K562 (cell line): ENCODE measurements around the gene MAML3. TPM values are rescaled to one million over a fixed set of nuclear protein-coding genes. Genes with fewer than 3 reads are reported as not detected.

Experiments
- ATAC-seq: fragments of 200-7000 bp; cut with Tn5 transposase; 3 replicates; pipeline ENCODE4 v1.9.1; 2020; ENCODE audit warnings: moderate library complexity
- BruUV-seq: library from RNA; stranded (reverse); fragments of 400-500 nt; replicated peaks from 2 replicates; lab custom pipeline; 2021; lab: Mats Ljungman, UMichigan
- CTCF ChIA-PET: fragments of 300-600 bp; formaldehyde crosslinking; extraction: SDS; loops from one replicate; lab custom pipeline; 2021; ENCODE audit warnings: low intra/inter-chr PET ratio; lab: Yijun Ruan, JAX
- POLR2A ChIA-PET: fragments of 300-600, 350-650 bp; sonication (Branson Sonifier 250); formaldehyde crosslinking; extraction: SDS; loops from one replicate; lab custom pipeline; 2021; ENCODE audit warnings: antibody characterized with exemption, inconsistent platforms; lab: Yijun Ruan, JAX
- DNase-seq, 4 experiments: peaks; one replicate each; pipeline versions ENCODE4 v3.0.0 to v3.0.0-alpha.2; 2011 to 2018; ENCODE audit warnings: low spot score in 3 of 4, mixed read lengths in 3 of 4; ENCODE audit errors: extremely low read depth in 1 of 4
- FAIRE-seq: peaks from 2 replicates; lab custom pipeline; 2011; peaks lifted over from hg19 to GRCh38; lab: Jason Lieb, UNC
- H2AFZ ChIP-seq: 2 replicates; pipeline ENCODE4 v1.6.0; 2011; ENCODE audit warnings: low read depth, low read length, control low read depth, inconsistent platforms
- H3K27ac ChIP-seq: fragments of 200-600 bp; 3 replicates; pipeline ENCODE4 v1.8.0; 2011; ENCODE audit warnings: low read depth, mild to moderate bottlenecking, control low read depth, inconsistent platforms, low read length, moderate library complexity, mixed read lengths; ENCODE audit errors: extremely low read depth
- H3K27me3 ChIP-seq, 2 experiments: fragments of 300-600 bp in 1 of 2; 2 replicates in 1 of 2; 3 replicates in 1 of 2; pipeline versions ENCODE4 v1.6.0 to v1.8.0; 2011; ENCODE audit warnings: inconsistent platforms in 2 of 2, low read length in 2 of 2, mild to moderate bottlenecking in 1 of 2, mixed read lengths in 1 of 2, moderate library complexity in 1 of 2; ENCODE audit not compliant: control insufficient read depth in 2 of 2, insufficient read depth in 2 of 2
- H3K36me3 ChIP-seq: fragments of 300-600 bp; 3 replicates; pipeline ENCODE4 v1.8.0; 2011; ENCODE audit warnings: mild to moderate bottlenecking, low read length, inconsistent platforms; ENCODE audit not compliant: control insufficient read depth, insufficient read depth
- H3K4me1 ChIP-seq, 2 experiments: fragments of 200-600 bp in 1 of 2; replicated peaks in 1 of 2; 2 replicates in 1 of 2; 3 replicates in 1 of 2; pipeline versions ENCODE4 v1.5.1 to v1.8.0; 2011; ENCODE audit warnings: inconsistent platforms in 2 of 2, low read length in 2 of 2, mild to moderate bottlenecking in 1 of 2, mixed read lengths in 1 of 2, moderate library complexity in 1 of 2; ENCODE audit not compliant: control insufficient read depth in 2 of 2, insufficient read depth in 2 of 2
- H3K4me2 ChIP-seq: 2 replicates; pipeline ENCODE4 v1.6.1; 2011; ENCODE audit warnings: low read length, control low read depth, inconsistent platforms, mixed read lengths; ENCODE audit not compliant: insufficient read depth
- H3K4me3 ChIP-seq: fragments of 200-600 bp; sonication (generic), shearing (Covaris generic); 2 replicates; pipeline ENCODE4 v1.5.1; 2016; ENCODE audit warnings: control low read depth, inconsistent platforms
- H3K79me2 ChIP-seq: fragments of 200-600 bp; 3 replicates; pipeline ENCODE4 v1.8.0; 2011; ENCODE audit warnings: low read length, inconsistent platforms; ENCODE audit not compliant: control insufficient read depth, insufficient read depth
- H3K9ac ChIP-seq, 2 experiments: 2 replicates each; pipeline versions ENCODE4 v1.6.0 to v1.6.1; 2011; ENCODE audit warnings: low read depth in 2 of 2, low read length in 2 of 2, control low read depth in 1 of 2, inconsistent platforms in 1 of 2, mild to moderate bottlenecking in 1 of 2, mixed read lengths in 1 of 2; ENCODE audit not compliant: insufficient read depth in 1 of 2
- H3K9me1 ChIP-seq: one replicate; pipeline ENCODE4 v1.6.0; 2011; ENCODE audit warnings: inconsistent platforms, mild to moderate bottlenecking, low read length, moderate library complexity; ENCODE audit not compliant: control insufficient read depth, insufficient read depth
- H3K9me3 ChIP-seq: replicated peaks from 2 replicates; pipeline ENCODE4 v1.5.1; 2011; ENCODE audit warnings: low read depth, low read length, inconsistent platforms; ENCODE audit not compliant: control insufficient read depth, insufficient read depth
- H4K20me1 ChIP-seq: replicated peaks from 2 replicates; pipeline ENCODE4 v1.6.1; 2011; ENCODE audit warnings: low read length, inconsistent platforms, mixed read lengths; ENCODE audit not compliant: control insufficient read depth, insufficient read depth
- BCOR ChIP-seq: fragments of 450-650 bp; IDR thresholded peaks from 2 replicates; pipeline ENCODE4 v1.6.1; 2016
- HDAC1 ChIP-seq, 2 experiments: fragments of 450-650 bp; IDR thresholded peaks; 2 replicates each; pipeline ENCODE4 v1.6.1; 2016 to 2017; ENCODE audit warnings: inconsistent platforms in 1 of 2, mild to moderate bottlenecking in 1 of 2, moderate library complexity in 1 of 2
- ILK ChIP-seq: fragments of 450-650 bp; IDR thresholded peaks from 2 replicates; pipeline ENCODE4 v1.6.1; 2016; ENCODE audit warnings: missing genetic modification characterization, low read depth, mild to moderate bottlenecking, missing compliant biosample characterization, moderate library complexity, borderline replicate concordance
- PURB ChIP-seq: sonication (generic); formaldehyde crosslinking; IDR thresholded peaks from 2 replicates; pipeline ENCODE4 v1.9.0; 2021; ENCODE audit warnings: low read depth, mild to moderate bottlenecking, missing genetic modification reagents
- TARDBP ChIP-seq: fragments of 450-650 bp; IDR thresholded peaks from 2 replicates; pipeline ENCODE4 v1.6.1; 2016
- TRIM25 ChIP-seq: fragments of 450-650 bp; IDR thresholded peaks from 2 replicates; pipeline ENCODE4 v1.7.0; 2016; ENCODE audit warnings: borderline replicate concordance
- ZNF766 ChIP-seq: fragments of 200-800 bp; sonication (Bioruptor generic); conservative IDR thresholded peaks from 2 replicates; pipeline ENCODE4 v1.6.1; 2016; ENCODE audit warnings: missing genetic modification characterization, missing compliant biosample characterization
- WGBS: fragments of 100-300 bp; shearing (Covaris generic); methylation state at CpG from one replicate; pipeline ENCODE4 v1.1.6; 2016; ENCODE audit warnings: low coverage, mixed read lengths; ENCODE audit not compliant: insufficient coverage; ENCODE audit errors: missing lambda C conversion rate; 5-methylcytosine and 5-hydroxymethylcytosine counted together
- in situ Hi-C: fragments of 300-500 bp; cut with MboI; formaldehyde crosslinking; loops from 4 replicates; pipeline ENCODE4 v1.15.0; 2018; ENCODE audit warnings: inconsistent platforms, mixed read lengths
- intact Hi-C: fragments of 100-400 bp; cut with micrococcal nuclease; formaldehyde crosslinking; loops from 2 replicates; pipeline ENCODE4 v1.14.2; 2022
- polyA plus RNA-seq, 8 experiments: library from polyadenylated mRNA; depleted of rRNA in 4 of 8; stranded (reverse) in 5 of 8; unstranded in 3 of 8; fragments of >200 nt; fragmentation: Nextera tagmentation in 2 of 8; fragmentation: Illumina TruSeq in 1 of 8; extraction: Ambion mirVana in 2 of 8; extraction: Trizol in 1 of 8; gene quantifications; 2 replicates each; pipeline versions ENCODE4 v1.2.1 to v1.2.3, GENCODE V29; 2011 to 2014; ENCODE audit warnings: inconsistent platforms in 1 of 8, missing spikeins in 1 of 8
- total RNA-seq, 7 experiments: library from RNA; depleted of rRNA in 6 of 7; stranded (reverse); fragments of >200 nt in 6 of 7; fragmentation: Illumina TruSeq in 2 of 7; extraction: Trizol in 2 of 7; gene quantifications; 2 replicates each; pipeline versions ENCODE4 v1.2.1 to v1.2.3, GENCODE V29; 2011 to 2021; ENCODE audit warnings: low replicate concordance in 1 of 7
- TF ChIP-seq, protein P1 (sequence below): sonication (generic); formaldehyde crosslinking; IDR thresholded peaks from 2 replicates; pipeline ENCODE4 v1.8.0; 2022; ENCODE audit warnings: mild to moderate bottlenecking, missing genetic modification reagents
- TF ChIP-seq, protein P2 (sequence below), 2 experiments: fragments of 450-650 bp in 1 of 2; sonication (generic) in 1 of 2; formaldehyde crosslinking in 1 of 2; IDR thresholded peaks; 2 replicates each; pipeline versions ENCODE4 v1.7.1 to v1.9.0; 2016 to 2022; ENCODE audit warnings: inconsistent platforms in 1 of 2, mild to moderate bottlenecking in 1 of 2, missing genetic modification reagents in 1 of 2

Gene MAML3
- total and polyA plus RNA-seq, 9 of the 15 experiments (the other 6 are each of a cell fraction or from before 2014, with no cell fraction given): 0.01 to 0.55 (median 0.25) TPM

- Histone ChIP-seq H3K4me3 (no peak overlapping the region), H3K27ac (no peak overlapping the region), H3K9me3 (no peaks in the 10 kb centered on the region), H3K4me2 (no peak overlapping the region), H3K36me3 (no peaks in the 10 kb centered on the region), H3K79me2 (no peaks in the 10 kb centered on the region), H4K20me1 (no peaks in the 10 kb centered on the region), H3K27me3 (no peaks in the 10 kb centered on the region; a peak in 2 of 5 replicates), H3K9ac (no peak overlapping the region), H3K4me1 (no peaks in the 10 kb centered on the region), H3K9me1 (no peaks in the 10 kb centered on the region), H2AFZ (no peak overlapping the region)
- no TSS peak for BruUV-seq
- TF ChIP-seq TRIM25: no peak
- no peak for TF ChIP-seq PURB
- no peak for TF ChIP-seq HDAC1 (IDR thresholded peaks at IDR 0.05)
- TF ChIP-seq ZNF766 (CRISPR knock-in tag): no peak
- no peak for TF ChIP-seq TARDBP
- TF ChIP-seq, protein P1, sequence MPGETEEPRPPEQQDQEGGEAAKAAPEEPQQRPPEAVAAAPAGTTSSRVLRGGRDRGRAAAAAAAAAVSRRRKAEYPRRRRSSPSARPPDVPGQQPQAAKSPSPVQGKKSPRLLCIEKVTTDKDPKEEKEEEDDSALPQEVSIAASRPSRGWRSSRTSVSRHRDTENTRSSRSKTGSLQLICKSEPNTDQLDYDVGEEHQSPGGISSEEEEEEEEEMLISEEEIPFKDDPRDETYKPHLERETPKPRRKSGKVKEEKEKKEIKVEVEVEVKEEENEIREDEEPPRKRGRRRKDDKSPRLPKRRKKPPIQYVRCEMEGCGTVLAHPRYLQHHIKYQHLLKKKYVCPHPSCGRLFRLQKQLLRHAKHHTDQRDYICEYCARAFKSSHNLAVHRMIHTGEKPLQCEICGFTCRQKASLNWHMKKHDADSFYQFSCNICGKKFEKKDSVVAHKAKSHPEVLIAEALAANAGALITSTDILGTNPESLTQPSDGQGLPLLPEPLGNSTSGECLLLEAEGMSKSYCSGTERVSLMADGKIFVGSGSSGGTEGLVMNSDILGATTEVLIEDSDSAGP (CRISPR knock-in tag): no peak
- no peak for TF ChIP-seq BCOR
- no peak for TF ChIP-seq ILK
- TF ChIP-seq, protein P2, sequence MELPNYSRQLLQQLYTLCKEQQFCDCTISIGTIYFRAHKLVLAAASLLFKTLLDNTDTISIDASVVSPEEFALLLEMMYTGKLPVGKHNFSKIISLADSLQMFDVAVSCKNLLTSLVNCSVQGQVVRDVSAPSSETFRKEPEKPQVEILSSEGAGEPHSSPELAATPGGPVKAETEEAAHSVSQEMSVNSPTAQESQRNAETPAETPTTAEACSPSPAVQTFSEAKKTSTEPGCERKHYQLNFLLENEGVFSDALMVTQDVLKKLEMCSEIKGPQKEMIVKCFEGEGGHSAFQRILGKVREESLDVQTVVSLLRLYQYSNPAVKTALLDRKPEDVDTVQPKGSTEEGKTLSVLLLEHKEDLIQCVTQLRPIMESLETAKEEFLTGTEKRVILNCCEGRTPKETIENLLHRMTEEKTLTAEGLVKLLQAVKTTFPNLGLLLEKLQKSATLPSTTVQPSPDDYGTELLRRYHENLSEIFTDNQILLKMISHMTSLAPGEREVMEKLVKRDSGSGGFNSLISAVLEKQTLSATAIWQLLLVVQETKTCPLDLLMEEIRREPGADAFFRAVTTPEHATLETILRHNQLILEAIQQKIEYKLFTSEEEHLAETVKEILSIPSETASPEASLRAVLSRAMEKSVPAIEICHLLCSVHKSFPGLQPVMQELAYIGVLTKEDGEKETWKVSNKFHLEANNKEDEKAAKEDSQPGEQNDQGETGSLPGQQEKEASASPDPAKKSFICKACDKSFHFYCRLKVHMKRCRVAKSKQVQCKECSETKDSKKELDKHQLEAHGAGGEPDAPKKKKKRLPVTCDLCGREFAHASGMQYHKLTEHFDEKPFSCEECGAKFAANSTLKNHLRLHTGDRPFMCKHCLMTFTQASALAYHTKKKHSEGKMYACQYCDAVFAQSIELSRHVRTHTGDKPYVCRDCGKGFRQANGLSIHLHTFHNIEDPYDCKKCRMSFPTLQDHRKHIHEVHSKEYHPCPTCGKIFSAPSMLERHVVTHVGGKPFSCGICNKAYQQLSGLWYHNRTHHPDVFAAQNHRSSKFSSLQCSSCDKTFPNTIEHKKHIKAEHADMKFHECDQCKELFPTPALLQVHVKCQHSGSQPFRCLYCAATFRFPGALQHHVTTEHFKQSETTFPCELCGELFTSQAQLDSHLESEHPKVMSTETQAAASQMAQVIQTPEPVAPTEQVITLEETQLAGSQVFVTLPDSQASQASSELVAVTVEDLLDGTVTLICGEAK (IDR thresholded peaks at IDR 0.05): no peak
- TF ChIP-seq, protein P2 (CRISPR knock-in tag; IDR thresholded peaks at IDR 0.05): no peak
- in situ Hi-C loops (no loop called here), intact Hi-C loops (no loop called here)
- CTCF ChIA-PET: no interaction called here
- ATAC-seq: no peak
- 1% methylated on average over 8 of the region's 8 CpGs for WGBS
- POLR2A ChIA-PET: no interaction called here
- FAIRE-seq: no peak
- no peak for DNase-seq
These were observed 32.1 kb upstream of the MAML3 start for GRCh38 chr4:140186082-140186438.
